CD4-positive, alpha-beta T cell treated with Interleukin-6 for 4 hours (primary cell): ENCODE data around the gene ISOC2.

Experiments
- DNase-seq: peaks from one replicate; pipeline ENCODE4 v3.0.0-alpha.2; 2020; ENCODE audit warnings: mixed read lengths

Gene ISOC2

DNA sequence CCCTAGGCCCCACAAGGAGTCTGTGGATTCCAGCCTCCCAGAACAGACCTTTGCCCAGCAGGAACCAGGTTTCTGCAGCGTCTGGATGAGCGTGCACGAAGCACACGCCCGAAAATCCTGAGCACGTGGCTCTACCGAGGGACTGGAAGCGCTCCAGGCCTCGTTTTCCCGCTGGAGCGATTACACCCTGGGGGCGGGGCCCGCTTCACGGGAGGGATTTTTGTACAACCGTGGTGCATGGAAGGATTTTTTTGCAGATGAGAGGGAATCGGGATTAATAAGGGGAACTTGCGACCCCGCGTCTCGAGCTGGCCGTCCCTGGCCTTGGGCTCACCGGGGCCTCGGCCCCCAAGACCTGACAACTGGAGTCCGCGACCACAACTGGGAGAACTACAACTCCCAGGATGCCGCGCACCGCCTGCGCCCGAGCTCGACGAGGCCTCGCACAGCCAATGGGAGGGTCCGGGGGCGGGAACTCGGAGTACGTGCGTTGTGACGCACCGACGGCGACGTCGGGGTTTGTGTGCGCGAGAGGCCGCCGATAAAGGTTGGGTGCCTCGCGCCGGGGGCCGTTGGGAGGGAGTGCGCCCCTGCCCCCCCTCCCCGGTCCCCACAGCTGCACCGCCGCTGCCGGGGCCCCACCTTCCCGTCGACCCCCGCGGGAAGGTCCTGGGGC is 14.8 kb upstream of the ISOC2 start, which contains the start of gene ZNF628:
TSS of gene ZNF628 (plus strand) at position 518 of the 676 bp plus-strand sequence. CDS start 3,294 bp downstream, outside the sequence.
- DNase-seq: peak; percentile 99

DNA sequence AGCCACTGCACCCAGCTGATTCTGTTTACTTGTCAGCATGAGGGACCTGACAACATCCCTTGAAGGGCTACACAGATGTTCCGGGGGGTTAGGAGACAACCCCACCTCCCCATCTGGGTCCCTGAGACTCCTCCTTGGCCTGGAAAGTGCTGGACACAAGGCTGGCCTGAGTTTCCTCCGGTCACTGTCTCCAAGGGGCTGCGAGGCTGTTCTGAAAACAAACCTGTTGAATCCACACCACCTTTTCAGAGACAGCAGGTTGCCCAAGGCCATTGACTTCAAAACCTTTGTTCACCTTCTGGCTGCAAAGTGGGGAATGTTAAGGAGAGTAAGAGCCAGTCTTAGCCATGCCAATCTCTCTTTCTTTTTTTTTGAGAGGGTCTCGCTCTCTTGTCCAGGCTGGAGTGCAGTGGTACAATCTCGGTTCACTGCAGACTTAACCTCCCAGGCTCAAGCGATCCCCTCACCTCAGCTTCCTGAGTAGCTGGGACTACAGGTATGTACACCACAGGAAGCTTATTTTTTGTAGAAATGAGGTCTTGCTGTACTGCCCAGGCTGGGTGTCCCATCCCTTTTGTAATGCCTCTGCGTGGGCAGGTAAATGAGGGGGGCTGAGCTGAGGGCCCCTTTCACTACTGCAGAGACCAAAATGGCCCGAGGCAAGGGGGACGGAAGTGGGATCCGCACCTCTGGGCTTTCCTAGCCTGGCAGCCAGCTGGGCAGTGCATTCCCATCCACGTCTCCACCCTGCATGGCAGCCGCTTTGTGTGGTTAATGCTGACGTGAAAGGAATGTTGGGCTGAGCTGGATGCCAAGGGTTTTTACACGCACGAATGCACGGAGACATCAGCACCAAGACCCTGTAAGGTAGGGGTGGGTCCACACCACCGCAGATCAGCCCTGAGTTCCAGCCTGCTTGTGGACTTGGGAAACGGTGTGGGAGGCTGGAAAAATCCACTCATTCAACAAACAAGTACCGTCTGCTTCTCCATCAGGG is 13.1 kb upstream of the ISOC2 start:
- no peak for DNase-seq

DNA sequence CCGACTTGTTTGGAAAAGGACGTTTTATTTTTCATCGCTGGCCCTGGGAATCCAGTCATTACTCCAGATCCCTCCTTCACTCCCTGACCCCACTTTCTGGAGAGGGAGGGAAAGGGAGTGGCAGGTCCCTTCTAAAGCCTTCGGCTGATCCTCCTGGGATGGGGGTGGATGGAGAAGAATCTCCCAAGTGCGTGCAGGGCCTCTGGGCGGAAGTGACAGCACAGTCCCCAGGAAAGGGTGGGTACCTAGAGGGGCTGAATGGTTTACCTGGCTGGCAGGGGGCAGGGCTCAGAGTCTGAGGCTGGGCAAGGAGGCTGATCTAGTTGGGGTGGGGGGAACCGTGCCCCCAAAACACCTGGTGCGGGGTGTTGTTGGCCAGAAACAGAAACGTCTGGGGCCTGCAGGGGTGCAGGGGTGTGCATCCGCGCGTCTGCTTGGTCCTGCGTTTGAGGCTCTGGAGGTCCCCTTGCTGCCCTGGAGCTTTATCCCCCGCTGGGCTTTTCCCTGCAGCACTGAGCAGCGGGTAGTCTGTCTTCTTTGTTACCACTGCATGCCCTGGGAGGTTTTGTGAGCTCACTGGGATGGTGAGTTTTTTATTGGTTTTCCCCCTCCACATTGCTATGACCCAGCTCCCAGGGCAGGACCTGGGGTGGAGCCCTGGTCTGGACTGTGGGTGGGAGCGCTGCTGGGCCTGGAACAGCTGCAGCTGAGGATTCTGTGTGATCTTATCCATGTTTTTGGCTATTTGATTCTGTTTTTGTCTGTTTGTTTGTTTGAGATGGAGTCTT is 12.0 kb upstream of the ISOC2 start:
- no peak for DNase-seq

DNA sequence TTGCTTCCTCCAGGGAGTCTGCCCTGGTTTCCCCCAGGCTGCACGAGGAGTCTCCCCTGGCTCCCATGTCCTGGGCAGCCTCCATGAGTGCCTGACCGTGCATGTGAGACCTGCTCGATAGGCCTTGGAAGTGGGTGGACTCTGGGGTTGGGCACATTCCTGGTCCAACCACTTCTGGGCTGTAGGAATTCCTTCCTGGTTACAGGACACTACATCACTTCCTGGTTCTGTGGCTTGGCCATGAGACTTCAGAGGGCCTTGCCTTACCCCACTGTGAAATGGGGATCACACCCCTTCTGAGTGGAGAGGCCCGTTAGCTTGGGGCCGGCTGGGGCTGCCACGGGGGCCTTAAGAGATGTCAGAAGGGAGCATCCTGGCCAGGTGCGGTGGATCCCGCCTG is 11.0 kb upstream of the ISOC2 start:
- DNase-seq: no peak

DNA sequence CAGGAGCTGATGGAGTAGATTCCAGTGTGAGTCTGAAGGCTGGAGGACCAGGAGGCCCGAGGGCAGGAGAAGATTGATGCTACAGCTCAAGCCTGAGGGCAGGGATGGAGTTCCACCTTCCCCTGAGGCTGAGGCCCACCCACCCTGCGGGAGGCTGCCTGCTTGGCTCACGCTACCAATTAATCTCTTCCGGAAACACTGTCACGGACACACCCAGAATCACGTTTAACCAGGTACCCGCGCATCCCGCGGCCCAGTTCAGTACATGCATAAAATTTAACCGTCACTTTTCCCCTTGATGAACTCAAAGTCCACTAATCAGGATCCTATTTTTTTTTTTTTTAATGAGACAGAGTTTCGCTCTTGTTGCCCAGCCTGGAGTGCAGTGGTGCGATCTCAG is 9.8 kb upstream of the ISOC2 start:
- no peak for DNase-seq

DNA sequence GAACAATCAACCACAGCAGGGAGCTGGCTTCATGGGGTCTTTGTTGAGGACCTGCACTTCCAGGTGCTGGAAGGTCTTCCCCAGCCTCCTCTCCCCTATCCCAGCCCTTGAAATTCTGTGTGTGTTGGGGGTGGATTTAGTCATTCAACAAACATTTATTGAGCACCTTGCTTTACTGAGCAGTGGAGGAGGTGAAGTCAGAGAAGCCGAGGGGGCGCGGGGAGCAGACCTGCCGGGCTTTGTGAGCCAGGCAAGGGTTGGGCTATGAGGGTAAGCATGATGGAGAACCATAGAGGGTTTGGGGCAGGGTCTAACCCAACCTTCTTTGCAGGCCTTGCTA is 6.6 kb upstream of the ISOC2 start:
- no peak for DNase-seq

DNA sequence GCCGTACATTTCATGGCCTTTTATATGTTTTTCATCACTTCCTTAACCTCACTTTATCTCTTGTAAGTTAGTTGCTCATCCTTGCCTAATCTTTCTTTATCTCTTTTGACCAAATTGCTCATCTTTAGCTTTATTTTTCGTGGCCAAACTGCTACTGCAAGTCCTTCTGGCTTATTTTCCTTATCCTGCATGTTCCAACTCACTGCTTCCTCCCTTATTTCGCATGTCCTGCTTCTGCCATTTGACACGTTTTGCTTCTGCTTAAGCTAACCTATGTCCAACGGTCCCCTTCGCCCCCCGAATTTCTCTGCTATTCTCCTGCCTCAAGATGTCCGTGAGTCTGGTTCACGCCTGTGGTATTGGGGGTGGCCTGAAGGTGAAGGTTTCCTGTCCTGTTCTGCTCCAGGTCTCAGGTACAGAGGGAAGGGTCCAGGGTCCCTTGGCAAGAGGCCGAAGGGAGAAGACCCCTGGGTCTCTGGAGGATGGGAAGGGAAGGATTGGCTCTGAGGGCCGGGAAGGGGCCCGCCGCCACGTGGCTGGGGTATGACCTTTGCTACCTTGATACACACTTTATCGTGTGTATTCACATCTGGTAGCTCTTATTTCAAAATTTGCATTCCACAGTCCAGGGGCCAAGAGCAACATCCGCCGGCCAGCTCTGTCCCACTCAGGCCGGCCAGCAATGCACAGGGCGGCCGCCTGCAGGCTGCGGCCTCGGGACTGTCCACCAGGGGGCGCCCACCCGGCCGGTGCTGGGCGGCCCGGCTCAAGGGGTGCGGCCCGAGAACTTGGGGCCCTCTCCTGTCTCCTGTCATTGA is 6.0 kb upstream of the ISOC2 start:
- DNase-seq: peak; percentile 75

DNA sequence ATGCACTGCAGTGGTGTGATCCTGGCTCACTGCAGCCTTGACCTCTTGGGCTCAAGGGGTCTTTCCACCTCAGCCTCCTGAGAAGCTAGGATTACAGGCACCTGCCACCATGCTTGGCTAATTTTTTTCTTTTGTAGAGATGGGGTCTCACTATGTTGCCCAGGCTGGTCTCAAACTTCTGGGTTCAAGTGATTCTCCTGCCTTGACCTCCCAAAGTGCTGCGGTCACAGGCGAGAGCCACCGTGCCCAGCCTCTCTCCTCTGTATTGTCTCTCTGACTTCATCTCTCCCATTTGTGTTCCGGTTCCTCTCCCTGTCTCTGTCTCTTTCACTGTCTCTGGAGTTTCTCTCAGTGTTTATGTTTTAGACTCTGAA is 4.8 kb upstream of the ISOC2 start:
- DNase-seq: no peak

DNA sequence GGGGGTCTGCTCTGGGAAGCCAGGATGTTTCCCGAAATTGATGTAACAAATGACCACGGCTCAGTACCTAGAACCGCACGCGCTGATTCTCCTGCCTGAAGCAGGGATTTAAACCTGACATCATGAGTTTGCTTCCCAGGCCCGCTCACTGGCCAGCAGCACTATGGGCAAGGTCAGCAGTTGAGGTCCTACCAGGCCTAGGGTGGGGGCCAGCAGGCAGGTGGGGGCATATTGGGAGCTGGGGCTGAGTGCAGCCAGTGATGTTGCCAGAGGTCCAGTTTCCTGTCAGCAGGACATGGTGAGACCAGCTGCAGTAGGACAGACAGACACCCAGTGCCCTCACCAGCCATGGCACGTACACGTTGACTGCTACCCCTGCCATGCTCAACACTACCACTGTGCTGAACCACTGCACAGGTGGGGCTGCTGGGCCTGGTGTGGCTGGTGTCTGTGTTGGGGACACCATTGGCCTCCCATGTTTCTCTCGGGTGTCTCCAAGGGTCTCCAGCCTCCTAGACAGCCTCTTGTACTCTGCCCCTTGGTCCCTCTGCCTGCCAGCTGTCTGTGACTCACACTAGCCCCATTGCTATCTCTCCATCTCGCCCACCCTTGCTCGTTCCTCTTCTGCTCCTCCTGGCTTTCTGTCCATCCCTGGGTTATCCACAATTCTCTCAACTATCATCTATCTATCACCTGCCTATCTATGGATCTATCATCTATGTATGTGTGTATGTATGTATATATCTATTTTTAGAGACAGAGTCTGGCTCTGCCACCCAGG is 4.2 kb upstream of the ISOC2 start:
- no peak for DNase-seq

DNA sequence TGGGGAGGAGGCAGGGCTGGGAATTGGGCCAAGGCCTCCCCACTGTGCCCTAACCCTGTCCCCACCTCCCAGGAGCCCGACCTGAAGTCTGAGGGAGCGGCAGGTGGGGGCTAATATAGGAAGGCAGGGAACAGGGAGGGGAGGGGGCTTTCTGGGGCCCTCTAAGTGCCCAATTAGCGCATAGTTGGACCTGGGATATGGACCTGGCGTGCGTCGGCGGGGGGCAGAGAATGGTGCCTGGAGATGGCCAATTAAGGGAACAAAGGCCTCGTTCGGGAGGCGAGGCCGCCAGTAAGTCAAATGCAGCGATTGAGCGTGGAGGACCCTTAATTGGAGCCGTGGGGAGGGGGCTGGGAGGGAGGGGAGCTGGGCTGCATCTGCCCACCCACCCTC is 3.2 kb upstream of the ISOC2 start, which contains the start of gene C19orf85:
TSS of gene C19orf85 (minus strand) at position 90 of the 393 bp plus-strand sequence. CDS start 197 bp downstream, outside the sequence.
- DNase-seq: no peak

DNA sequence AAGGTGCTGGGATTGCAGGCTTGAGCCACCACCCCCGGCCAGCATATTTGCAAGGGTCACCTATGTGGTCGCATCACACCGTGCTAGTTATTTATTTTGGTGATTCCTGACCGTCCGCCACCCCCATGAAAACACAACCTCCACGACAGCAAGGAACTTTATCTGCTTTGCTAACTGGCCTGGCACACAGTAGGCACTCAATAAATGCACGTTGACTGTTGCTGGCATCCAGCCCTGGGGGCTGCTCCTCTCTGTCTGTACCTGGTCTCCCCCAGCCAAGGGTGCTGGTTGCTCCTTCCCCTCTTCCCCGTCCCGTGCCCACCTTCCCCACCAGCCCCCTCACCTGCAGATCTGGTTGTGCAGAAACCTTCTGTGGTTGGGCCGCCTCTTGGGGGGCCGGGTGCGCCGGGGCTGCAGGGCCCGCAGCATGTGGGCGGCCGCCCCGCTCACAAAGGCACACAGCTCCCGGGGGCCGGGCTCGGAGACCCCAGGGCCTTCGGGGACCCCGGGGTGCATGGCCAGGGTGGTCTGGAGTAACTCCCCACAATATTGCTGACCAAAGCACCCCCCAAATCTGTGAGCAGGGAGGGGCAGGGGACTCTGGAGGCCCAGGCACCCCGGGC is 2.7 kb upstream of the ISOC2 start:
- DNase-seq: no peak

DNA sequence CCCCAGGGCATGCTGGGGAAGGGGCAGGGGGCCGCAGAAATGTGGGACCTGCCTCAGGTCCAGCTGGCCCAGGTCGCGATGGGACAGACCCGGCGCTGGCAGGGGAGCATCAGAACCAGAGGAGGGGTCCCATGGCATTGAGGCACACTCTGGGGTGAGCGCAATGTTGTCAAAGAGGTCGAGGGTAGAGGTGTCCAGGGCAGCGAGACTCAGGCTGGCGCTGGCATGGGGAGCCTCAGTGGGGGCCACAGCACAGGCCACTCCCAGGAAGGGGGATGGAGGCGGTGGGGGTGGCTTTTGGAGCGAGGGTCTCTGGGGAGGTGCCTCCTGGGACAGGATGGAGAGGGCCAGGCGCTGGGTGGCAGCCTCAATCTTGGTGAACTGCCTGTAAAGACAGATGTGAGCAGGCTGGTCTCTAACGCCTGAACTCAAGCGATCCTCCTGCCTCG is 2.2 kb upstream of the ISOC2 start:
- no peak for DNase-seq

DNA sequence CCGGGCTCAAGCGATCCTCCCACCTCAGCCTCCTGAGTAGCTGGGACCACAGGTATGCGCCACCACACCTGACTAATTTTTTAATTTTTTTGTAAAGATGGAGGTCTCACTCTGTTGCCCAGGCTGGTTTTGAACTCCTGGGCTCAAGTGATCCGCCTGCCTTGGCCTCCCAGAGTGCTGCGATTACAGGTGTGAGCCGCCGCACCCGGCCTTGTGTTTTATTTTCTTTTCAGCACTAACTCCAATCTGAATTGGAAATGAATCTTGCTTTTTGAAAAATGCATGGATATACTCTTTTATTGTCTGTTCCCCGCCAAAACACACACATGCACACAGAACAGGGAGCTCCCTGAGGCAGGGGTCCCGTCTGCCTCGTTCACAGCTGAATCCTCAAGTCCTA is 1.3 kb upstream of the ISOC2 start:
- no peak for DNase-seq

DNA sequence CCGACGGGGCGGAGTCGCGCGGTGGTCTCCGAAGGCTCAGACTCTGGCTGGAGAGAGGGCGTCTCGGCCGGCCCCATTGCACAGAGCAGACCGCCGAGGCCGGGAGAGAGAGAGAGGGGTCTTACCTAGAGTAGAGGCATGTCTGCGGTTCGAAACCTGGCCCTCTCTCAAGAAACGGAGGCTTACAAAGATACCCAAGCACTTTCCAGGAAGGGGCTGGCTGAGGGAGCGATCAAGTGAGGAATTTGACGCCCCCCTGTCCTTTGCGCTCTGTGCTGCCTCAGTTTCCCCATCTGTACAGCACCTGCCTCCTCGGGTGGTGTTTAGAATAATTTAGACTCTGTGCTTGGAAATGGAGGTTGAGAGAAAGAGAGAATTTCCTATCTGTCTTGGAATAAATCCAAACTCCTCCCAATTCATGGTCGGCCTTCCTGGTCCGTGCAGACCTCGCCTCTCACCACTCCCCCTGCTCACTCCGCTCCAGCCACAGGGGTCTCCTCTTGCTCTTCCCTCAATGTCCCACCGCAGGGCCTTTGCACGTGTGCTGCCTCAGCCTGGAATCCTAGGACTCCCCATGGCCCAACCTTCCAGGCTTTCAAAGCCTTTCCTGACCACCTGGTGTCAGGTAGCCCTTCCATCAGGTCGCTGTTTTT is 658 bp upstream of the ISOC2 start:
- no peak for DNase-seq

DNA sequence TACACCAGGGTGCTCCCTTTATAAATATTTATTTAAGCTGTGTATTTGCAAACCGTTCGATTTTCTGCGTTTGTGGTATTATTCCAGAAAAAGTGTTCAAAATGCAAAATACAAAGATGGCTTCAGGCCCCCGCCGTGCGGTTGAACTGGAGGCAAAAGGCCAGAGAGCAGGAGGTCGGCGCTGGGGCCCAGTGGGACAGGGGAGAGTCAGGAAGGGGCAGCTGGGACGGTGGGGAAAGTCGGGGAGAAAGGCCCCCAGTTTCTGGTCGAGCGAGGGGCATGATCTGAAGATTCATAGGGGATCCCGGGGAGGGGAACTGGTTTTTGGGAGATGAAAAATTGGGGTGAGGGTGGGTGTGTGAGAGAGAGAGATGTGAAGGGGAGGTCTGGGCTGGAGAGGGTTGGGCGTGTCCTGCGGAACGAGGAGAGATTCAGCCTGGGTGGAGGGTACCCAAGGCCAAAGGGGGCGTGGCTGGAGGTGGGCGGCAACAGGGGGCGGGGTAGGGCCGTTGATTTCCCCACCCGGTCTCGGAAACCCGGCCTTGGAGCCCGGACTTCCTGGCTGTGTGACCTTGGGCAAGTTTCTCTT is 678 bp downstream of the ISOC2 start:
- peak; percentile 47 for DNase-seq

DNA sequence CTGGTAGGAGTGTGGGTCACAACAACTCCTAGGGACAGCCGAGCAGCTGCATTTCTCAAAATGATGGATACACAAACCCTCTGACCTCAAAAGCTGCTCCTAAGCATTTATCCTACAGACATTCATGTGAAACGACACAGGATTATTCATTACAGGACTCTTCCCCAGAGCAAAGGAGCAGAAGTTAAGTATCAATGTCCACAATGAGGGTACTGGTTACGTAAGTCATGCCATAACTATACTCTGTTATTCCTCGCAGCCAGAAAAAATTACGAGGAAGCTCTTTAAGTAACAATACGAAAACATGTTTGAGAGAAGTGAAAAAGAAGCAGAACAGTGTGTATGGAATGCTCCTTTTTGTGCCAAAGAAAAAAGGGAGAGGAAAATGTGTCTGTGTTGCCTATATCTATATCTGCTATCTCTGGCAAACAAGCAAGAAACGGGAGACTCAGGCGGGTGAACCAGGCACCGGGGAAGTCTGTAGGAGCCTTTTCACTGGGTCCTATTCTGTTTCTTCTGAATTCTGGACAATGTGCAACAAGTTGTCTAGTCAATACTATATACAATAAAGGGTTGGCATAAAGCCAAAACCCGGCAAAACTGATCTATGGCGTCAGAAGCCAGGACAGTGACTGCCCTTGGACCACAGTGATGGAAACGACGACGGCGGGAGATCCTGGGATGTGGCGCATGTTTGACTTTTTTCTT is 1.3 kb downstream of the ISOC2 start:
- DNase-seq: no peak

DNA sequence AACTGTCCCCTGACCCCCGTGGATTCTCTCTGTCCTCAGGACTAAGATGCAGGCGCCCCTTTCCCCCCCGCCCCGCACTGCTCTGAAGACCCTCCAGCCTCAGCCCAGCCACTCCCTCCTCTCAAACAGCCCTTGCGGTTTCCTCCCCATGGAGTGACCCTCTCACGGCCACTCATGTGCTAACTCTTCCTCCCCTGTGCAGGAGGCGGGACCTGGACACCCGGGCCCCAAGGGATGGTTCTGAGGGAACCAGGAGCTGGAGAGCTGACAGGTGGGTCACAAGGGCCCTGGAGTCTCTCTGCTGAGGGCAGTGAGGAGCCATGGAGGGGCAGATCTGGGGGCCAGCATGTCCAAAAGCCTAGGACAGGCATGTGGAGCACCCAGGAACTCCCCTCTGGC is 1.9 kb downstream of the ISOC2 start:
- no peak for DNase-seq

DNA sequence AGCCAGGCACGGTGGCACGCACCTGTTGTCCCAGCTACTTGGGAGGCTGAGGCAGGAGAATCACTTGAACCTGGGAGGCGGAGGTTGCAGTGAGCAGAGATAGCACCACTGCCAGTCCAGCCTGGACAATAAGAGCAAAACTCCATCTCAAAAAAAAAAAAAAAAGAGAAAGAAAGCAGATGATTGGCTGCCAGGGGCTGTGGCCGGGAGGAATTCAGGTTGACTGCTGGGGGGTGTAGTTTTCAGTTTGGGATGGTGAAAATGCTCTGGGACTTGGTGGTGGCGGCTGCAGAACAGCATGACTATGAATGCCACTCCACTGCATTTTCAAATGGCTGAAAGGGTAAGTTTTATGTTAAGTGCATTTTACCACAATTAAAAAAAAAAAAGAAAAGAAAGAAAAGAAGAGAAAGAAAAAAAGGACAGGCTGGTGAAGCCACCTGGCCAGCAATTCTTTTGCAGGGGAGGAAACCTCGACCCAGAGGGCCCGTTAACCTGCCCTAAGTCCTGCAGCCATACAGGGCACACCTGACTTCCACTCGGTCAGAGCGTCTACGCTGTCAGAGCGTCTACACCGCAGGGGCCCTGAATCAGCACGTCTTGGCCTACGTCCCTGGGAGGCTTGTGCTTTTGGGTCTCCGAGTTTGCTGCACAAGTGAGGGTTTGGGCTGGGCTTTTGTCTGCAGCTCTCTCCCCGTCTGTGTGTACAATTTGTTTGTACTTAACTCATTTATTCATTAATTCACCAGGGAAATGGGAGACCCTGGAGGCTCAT is 3.6 kb downstream of the ISOC2 start:
- no peak for DNase-seq

DNA sequence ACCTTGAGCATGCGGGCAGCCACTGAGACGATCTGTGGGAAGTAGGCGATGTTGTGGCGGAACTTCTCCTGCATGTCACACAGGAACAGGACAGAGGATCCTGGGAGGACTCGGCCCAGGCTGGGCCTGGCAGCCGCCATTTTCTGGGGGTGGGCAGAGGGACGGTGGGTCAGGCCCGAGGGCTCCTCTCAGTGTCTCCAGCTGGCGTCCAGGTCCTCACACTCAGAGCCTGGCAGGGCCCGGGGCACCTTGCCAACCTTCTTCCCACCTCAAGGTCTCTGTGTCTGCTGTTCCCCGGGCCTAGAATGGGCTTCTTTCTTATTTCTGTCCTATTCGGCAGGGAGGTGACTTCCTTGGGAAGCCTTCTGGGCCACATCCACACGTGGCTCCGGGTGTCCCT is 5.1 kb downstream of the ISOC2 start:
- DNase-seq: no peak
